WTC11 (cell line): ENCODE results near the gene ARSJ. TPM values are rescaled to one million over a fixed set of nuclear protein-coding genes. Genes with fewer than 3 reads are reported as not detected.

Source experiments
- ATAC-seq: fragments of 200-7000 bp; cut with Tn5 transposase; 2 replicates; pipeline ENCODE4 v1.10.0; 2021; ENCODE audit warnings: mild to moderate bottlenecking, moderate library complexity
- CTCF ChIA-PET: fragments of 300-600 bp; sonication (Branson Sonifier 250); formaldehyde crosslinking; loops from one replicate; lab custom pipeline; 2021; ENCODE audit warnings: antibody characterized with exemption; lab: Charles Lee
- POLR2A ChIA-PET: fragments of 350-600 bp; sonication (Branson Sonifier 250); formaldehyde crosslinking; loops from one replicate; lab custom pipeline; 2021; ENCODE audit warnings: antibody characterized with exemption; lab: Charles Lee
- DNase-seq: peaks from one replicate; pipeline ENCODE4 v3.0.0; 2021; ENCODE audit warnings: low spot score
- H3K27ac Mint-ChIP-seq: 2 replicates; pipeline ENCODE4 v1.8.0; 2021; ENCODE audit warnings: mixed read lengths
- H3K27me3 Mint-ChIP-seq: 2 replicates; pipeline ENCODE4 v1.8.0; 2021; ENCODE audit warnings: low read depth, mild to moderate bottlenecking, moderate library complexity, mixed read lengths
- H3K36me3 Mint-ChIP-seq: 2 replicates; pipeline ENCODE4 v1.8.0; 2021; ENCODE audit warnings: mixed read lengths
- H3K4me1 Mint-ChIP-seq: 2 replicates; pipeline ENCODE4 v1.8.0; 2022; ENCODE audit warnings: mixed read lengths
- H3K4me3 Mint-ChIP-seq: 2 replicates; pipeline ENCODE4 v1.8.0; 2021; ENCODE audit warnings: mild to moderate bottlenecking, moderate library complexity, mixed read lengths
- H3K9me3 Mint-ChIP-seq: 2 replicates; pipeline ENCODE4 v1.8.0; 2021; ENCODE audit warnings: mixed read lengths
- AR ChIP-seq: fragments of 250-450 bp; sonication (Bioruptor Pico); IDR thresholded peaks from 2 replicates; pipeline ENCODE4 v1.9.0; 2021; ENCODE audit warnings: mild to moderate bottlenecking
- CTCF ChIP-seq: fragments of 200-600 bp; IDR thresholded peaks from 2 replicates; pipeline ENCODE4 v1.8.0; 2022; ENCODE audit warnings: antibody characterized with exemption
- ELF4 ChIP-seq: sonication (generic); formaldehyde crosslinking; IDR thresholded peaks from 2 replicates; pipeline ENCODE4 v1.8.1; 2022; ENCODE audit warnings: low read depth, mild to moderate bottlenecking, moderate library complexity, missing genetic modification reagents
- GRHL2 ChIP-seq: fragments of 250-450 bp; sonication (Bioruptor Pico); IDR thresholded peaks from 2 replicates; pipeline ENCODE4 v1.8.0; 2022; ENCODE audit warnings: mild to moderate bottlenecking, moderate library complexity; ENCODE audit not compliant: insufficient replicate concordance, severe bottlenecking
- HMGA2 ChIP-seq: fragments of 250-450 bp; sonication (Bioruptor Pico); IDR thresholded peaks from 2 replicates; pipeline ENCODE4 v1.4.0; 2021; ENCODE audit warnings: mild to moderate bottlenecking, moderate library complexity
- IRF1 ChIP-seq: sonication (generic); formaldehyde crosslinking; IDR thresholded peaks from 2 replicates; pipeline ENCODE4 v1.8.0; 2023; ENCODE audit warnings: missing genetic modification reagents
- IRF2 ChIP-seq: sonication (generic); formaldehyde crosslinking; IDR thresholded peaks from 2 replicates; pipeline ENCODE4 v1.8.0; 2022; ENCODE audit warnings: low read depth, missing genetic modification reagents, borderline replicate concordance
- JAZF1 ChIP-seq: fragments of 250-450 bp; sonication (Bioruptor Pico); IDR thresholded peaks from 2 replicates; pipeline ENCODE4 v1.9.0; 2021; ENCODE audit warnings: moderate library complexity, mild to moderate bottlenecking, inconsistent platforms
- JUN ChIP-seq: sonication (generic); formaldehyde crosslinking; IDR thresholded peaks from 2 replicates; pipeline ENCODE4 v1.8.0; 2023; ENCODE audit warnings: mild to moderate bottlenecking, missing genetic modification reagents
- MYBL2 ChIP-seq: sonication (generic); formaldehyde crosslinking; IDR thresholded peaks from 2 replicates; pipeline ENCODE4 v1.8.1; 2023; ENCODE audit warnings: mild to moderate bottlenecking, moderate library complexity, missing genetic modification reagents
- OVOL2 ChIP-seq: fragments of 250-450 bp; sonication (Bioruptor Pico); IDR thresholded peaks from 2 replicates; pipeline ENCODE4 v1.9.0; 2021; ENCODE audit warnings: mild to moderate bottlenecking, borderline replicate concordance
- PRRX2 ChIP-seq: fragments of 250-450 bp; sonication (Bioruptor Pico); IDR thresholded peaks from 2 replicates; pipeline ENCODE4 v1.8.0; 2021; ENCODE audit warnings: mild to moderate bottlenecking
- TCF7 ChIP-seq: sonication (generic); formaldehyde crosslinking; IDR thresholded peaks from 2 replicates; pipeline ENCODE4 v1.8.0; 2022; ENCODE audit warnings: mild to moderate bottlenecking, low read depth, missing genetic modification reagents, moderate library complexity
- TEAD1 ChIP-seq: sonication (generic); formaldehyde crosslinking; IDR thresholded peaks from 2 replicates; pipeline ENCODE4 v1.8.0; 2022; ENCODE audit warnings: mild to moderate bottlenecking, missing genetic modification reagents
- ZNF138 ChIP-seq: sonication (generic); formaldehyde crosslinking; conservative IDR thresholded peaks from 2 replicates; pipeline ENCODE4 v1.8.1; 2022; ENCODE audit warnings: mild to moderate bottlenecking, moderate library complexity, missing genetic modification reagents
- ZNF232 ChIP-seq: sonication (generic); formaldehyde crosslinking; IDR thresholded peaks from 2 replicates; pipeline ENCODE4 v1.8.0; 2022; ENCODE audit warnings: mild to moderate bottlenecking, missing genetic modification reagents
- ZNF281 ChIP-seq: sonication (generic); formaldehyde crosslinking; IDR thresholded peaks from 2 replicates; pipeline ENCODE4 v1.8.0; 2023; ENCODE audit warnings: mild to moderate bottlenecking, missing genetic modification reagents
- ZNF423 ChIP-seq: fragments of 250-450 bp; sonication (Bioruptor Pico); IDR thresholded peaks from 2 replicates; pipeline ENCODE4 v2.1.2; 2022; ENCODE audit warnings: mild to moderate bottlenecking, moderate library complexity
- total RNA-seq: library from RNA; stranded (reverse); gene quantifications from 3 replicates; pipeline ENCODE4 v1.2.3, GENCODE V29; 2021

ARSJ gene
- total RNA-seq, 1 experiment from 2014 or later: 6.6 TPM

GRCh38 chr4:113953888-113954287, 25.6 kb downstream of the ARSJ start:
- DNase-seq (no peak), ATAC-seq (no peak)
- Mint-ChIP-seq H3K9me3 (no peaks in the 10 kb centered on the region), H3K4me1 (peaks cover 16% of the 10 kb centered on the region), H3K36me3 (no peaks in the 10 kb centered on the region), H3K27ac (no peak overlapping the region), H3K4me3 (no peak overlapping the region), H3K27me3 (no peaks in the 10 kb centered on the region)
- ChIA-PET POLR2A (no interaction called here), CTCF (no interaction called here)
- TF ChIP-seq AR (CRISPR knock-in tag) (no peak), ZNF232 (CRISPR knock-in tag) (no peak), IRF2 (no peak), JAZF1 (no peak), TCF7 (CRISPR knock-in tag) (no peak), JUN (CRISPR knock-in tag) (no peak), PRRX2 (CRISPR knock-in tag) (no peak), OVOL2 (CRISPR knock-in tag) (no peak), GRHL2 (CRISPR knock-in tag) (no peak), MYBL2 (CRISPR knock-in tag) (no peak), ELF4 (CRISPR knock-in tag) (no peak), ZNF281 (CRISPR knock-in tag) (no peak), IRF1 (CRISPR knock-in tag) (no peak), TEAD1 (CRISPR knock-in tag) (no peak), HMGA2 (CRISPR knock-in tag) (no peak), ZNF138 (no peak)

- H3K4me3 Mint-ChIP-seq: no peak overlapping the region
Observed at GRCh38 chr4:113952452-113953029, 26.9 kb downstream of the ARSJ start.

More at GRCh38 chr4:113952452-113953029, 26.9 kb downstream of the ARSJ start:
- no peak for TF ChIP-seq ZNF423 (CRISPR knock-in tag)
- peak; percentile 78 for TF ChIP-seq CTCF
- no peak for TF ChIP-seq ZNF138
- H3K9me3 Mint-ChIP-seq: no peaks in the 10 kb centered on the region
- ChIA-PET CTCF (interaction anchor here (0.6 to 1.2 kb wide), 3 partner anchors 26 to 426 kb away, joined by 3 read pairs; no protein-coding TSS in a partner anchor), POLR2A (interaction anchor here (0.7 kb wide), 1 partner anchor 118 kb away, joined by 4 read pairs; no protein-coding TSS in a partner anchor)
- H3K27me3 Mint-ChIP-seq: no peaks in the 10 kb centered on the region
- no peak overlapping the region for H3K27ac Mint-ChIP-seq
- no peaks in the 10 kb centered on the region for H3K36me3 Mint-ChIP-seq
- DNase-seq (peak; percentile 29), ATAC-seq (peak; percentile 100)
- H3K4me1 Mint-ChIP-seq: peaks cover 10% of the 10 kb centered on the region
